Neutrophil (primary cell): ENCODE measurements around the gene ALG1.
"Not testable (repeated sequence)": the region's sequence is repeated elsewhere in the genome, so short reads cannot be mapped to it uniquely, and the experiment has no call there.

Experiments used
- H3K27ac ChIP-seq: fragments of 200-600 bp; sonication (generic); 2 replicates; pipeline ENCODE4 v1.5.1; 2016; ENCODE audit warnings: mild to moderate bottlenecking, moderate library complexity
- H3K27me3 ChIP-seq: fragments of 200-600 bp; sonication (generic); 2 replicates; pipeline ENCODE4 v1.6.0; 2016; ENCODE audit warnings: mild to moderate bottlenecking
- H3K36me3 ChIP-seq: fragments of 200-600 bp; sonication (generic); 2 replicates; pipeline ENCODE4 v1.5.1; 2017
- H3K4me1 ChIP-seq, 2 experiments: fragments of 200-600 bp in 1 of 2; sonication (generic) in 1 of 2; 1 replicate in 1 of 2; 2 replicates in 1 of 2; pipeline versions ENCODE4 v1.5.1 to v1.6.1; 2013 to 2016; ENCODE audit warnings: low read depth in 1 of 2, low read length in 1 of 2, mild to moderate bottlenecking in 1 of 2, moderate library complexity in 1 of 2; ENCODE audit not compliant: control insufficient read depth in 1 of 2, insufficient read depth in 1 of 2
- H3K4me3 ChIP-seq, 2 experiments: fragments of 200-600 bp in 1 of 2; sonication (generic) in 1 of 2; 1 replicate in 1 of 2; 2 replicates in 1 of 2; pipeline ENCODE4 v1.5.1; 2013 to 2016; ENCODE audit warnings: low read depth in 1 of 2, low read length in 1 of 2, mild to moderate bottlenecking in 1 of 2, moderate library complexity in 1 of 2
- H3K9me3 ChIP-seq: fragments of 200-600 bp; sonication (generic); 2 replicates; pipeline ENCODE4 v1.5.1; 2016
- CTCF ChIP-seq: fragments of 200-600 bp; sonication (generic); IDR thresholded peaks from 2 replicates; pipeline ENCODE4 v1.5.1; 2016; ENCODE audit warnings: antibody characterized with exemption

Gene ALG1

DNA sequence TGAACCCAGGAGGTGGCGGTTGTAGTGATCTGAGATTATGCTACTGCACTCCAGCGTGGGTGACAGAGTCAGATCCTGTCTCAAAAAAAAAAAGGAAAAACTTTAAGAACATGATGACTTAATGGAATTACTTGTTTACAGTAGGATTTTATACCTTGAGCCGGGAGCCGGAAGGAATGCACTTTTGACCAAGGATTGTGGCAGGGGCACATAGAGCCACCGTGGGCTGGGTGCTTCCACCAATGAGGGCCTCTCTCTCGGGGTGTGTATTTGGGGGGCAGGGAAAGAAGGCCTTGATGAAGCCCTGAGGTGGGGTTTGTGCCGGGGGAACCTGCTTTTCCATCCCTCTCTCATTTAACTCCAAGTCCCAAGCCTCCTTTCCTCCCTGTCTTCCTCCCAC lies 31.2 kb upstream of the ALG1 start:
- Histone ChIP-seq H3K4me1 (no peaks in the 10 kb centered on the region), H3K27ac (no peak overlapping the region), H3K4me3 (no peak overlapping the region), H3K9me3 (no peaks in the 10 kb centered on the region), H3K27me3 (peaks cover 15% of the 10 kb centered on the region), H3K36me3 (no peaks in the 10 kb centered on the region)
- TF ChIP-seq CTCF, result no peak

DNA sequence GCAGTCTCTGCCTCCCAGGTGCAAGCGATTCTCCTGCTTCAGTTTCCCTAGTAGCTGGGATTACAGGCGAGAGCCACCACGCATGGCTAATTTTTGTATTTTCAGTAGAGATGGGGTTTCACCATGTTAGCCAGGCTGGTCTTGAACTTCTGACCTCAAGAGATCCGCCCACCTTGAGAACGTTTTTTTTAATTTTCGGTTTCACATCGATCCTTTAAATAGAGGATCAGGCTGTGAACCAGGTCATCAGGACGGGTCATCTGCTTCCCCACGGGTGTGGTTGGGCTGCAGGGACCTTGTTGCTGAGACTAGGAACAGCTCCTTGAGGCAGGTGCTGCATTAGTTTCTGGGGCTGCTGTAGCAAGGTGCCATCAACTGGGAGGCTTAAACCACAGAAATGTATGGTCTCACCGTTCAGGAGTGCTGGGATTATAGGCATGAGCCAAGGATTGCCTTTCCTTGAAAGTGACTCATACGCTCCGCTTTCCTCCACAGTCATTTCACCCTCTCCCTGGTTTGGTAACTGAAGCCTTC lies 30.0 kb upstream of the ALG1 start:
- TF ChIP-seq CTCF, result no peak
- Histone ChIP-seq H3K27me3 (peaks cover 15% of the 10 kb centered on the region), H3K4me3 (no peak overlapping the region), H3K4me1 (no peaks in the 10 kb centered on the region), H3K27ac (no peak overlapping the region), H3K36me3 (no peaks in the 10 kb centered on the region), H3K9me3 (no peaks in the 10 kb centered on the region)

GRCh38 chr16:5042574-5043171 lies 29.0 kb upstream of the ALG1 start:
- Histone ChIP-seq H3K4me1 (no peaks in the 10 kb centered on the region), H3K27ac (no peak overlapping the region), H3K36me3 (no peaks in the 10 kb centered on the region), H3K27me3 (peaks cover 15% of the 10 kb centered on the region), H3K4me3 (no peak overlapping the region), H3K9me3 (no peaks in the 10 kb centered on the region)
- TF ChIP-seq CTCF, result no peak

- H3K36me3 ChIP-seq, result no peaks in the 10 kb centered on the region
- H3K27ac ChIP-seq, result no peak overlapping the region
- no peaks in the 10 kb centered on the region for H3K9me3 ChIP-seq
- peaks cover 22% of the 10 kb centered on the region for H3K27me3 ChIP-seq
- no peaks in the 10 kb centered on the region for H3K4me1 ChIP-seq
- TF ChIP-seq CTCF, result no peak
- no peak overlapping the region for H3K4me3 ChIP-seq
Measured at GRCh38 chr16:5044011-5044540, 27.6 kb upstream of the ALG1 start.

GRCh38 chr16:5044581-5044980 lies 27.1 kb upstream of the ALG1 start:
- H3K27ac ChIP-seq, H3K9me3 ChIP-seq, H3K4me3 ChIP-seq, H3K36me3 ChIP-seq, H3K4me1 ChIP-seq: not testable (repeated sequence)
- H3K27me3 ChIP-seq, result peaks cover 27% of the 10 kb centered on the region

- H3K36me3 ChIP-seq, result no peaks in the 10 kb centered on the region
- no peak for TF ChIP-seq CTCF
- no peaks in the 10 kb centered on the region for H3K9me3 ChIP-seq
- no peak overlapping the region for H3K4me3 ChIP-seq
- H3K27me3 ChIP-seq, result peaks cover 29% of the 10 kb centered on the region
- no peaks in the 10 kb centered on the region for H3K4me1 ChIP-seq
- no peak overlapping the region for H3K27ac ChIP-seq
Measured at GRCh38 chr16:5045499-5046115, 26.0 kb upstream of the ALG1 start.
